Common myeloid progenitor, CD34-positive (primary cell): ENCODE data around the gene LLCFC1.

Experiments
- CTCF ChIA-PET: fragments of 350-600 bp; sonication (Branson Sonifier 250); formaldehyde crosslinking; loops from one replicate; lab custom pipeline; 2021; ENCODE audit warnings: antibody characterized with exemption; lab: Charles Lee
- POLR2A ChIA-PET: fragments of 350-600 bp; sonication (Branson Sonifier 250); formaldehyde crosslinking; loops from one replicate; lab custom pipeline; 2021; ENCODE audit warnings: antibody characterized with exemption; lab: Charles Lee
- DNase-seq, 3 donors: peaks; one replicate each; pipeline versions ENCODE4 v3.0.0 to v3.0.0-alpha.2; 2013
- H3K27ac ChIP-seq, 2 experiments: 1 replicate in 1 of 2; 2 replicates in 1 of 2; pipeline ENCODE4 v1.7.0; 2013; ENCODE audit warnings: inconsistent platforms in 2 of 2, low read length in 2 of 2, mild to moderate bottlenecking in 2 of 2, low read depth in 1 of 2, moderate library complexity in 1 of 2; ENCODE audit not compliant: severe bottlenecking in 2 of 2, insufficient read depth in 1 of 2, poor library complexity in 1 of 2
- H3K27me3 ChIP-seq, 5 experiments: replicated peaks in 2 of 5; 1 replicate in 3 of 5; 2 replicates in 2 of 5; pipeline versions ENCODE4 v1.6.1 to v1.7.0; 2013; ENCODE audit warnings: low read length in 4 of 5, mild to moderate bottlenecking in 2 of 5, moderate library complexity in 2 of 5, inconsistent platforms in 1 of 5; ENCODE audit not compliant: insufficient read depth in 5 of 5, control insufficient read depth in 4 of 5
- H3K36me3 ChIP-seq, 4 experiments: 1 replicate in 2 of 4; 2 replicates in 2 of 4; pipeline versions ENCODE4 v1.6.1 to v1.7.0; 2013; ENCODE audit warnings: low read length in 3 of 4, control low read depth in 1 of 4, mild to moderate bottlenecking in 1 of 4; ENCODE audit not compliant: control insufficient read depth in 4 of 4, insufficient read depth in 4 of 4
- H3K4me1 ChIP-seq, 4 experiments: 1 replicate in 3 of 4; 2 replicates in 1 of 4; pipeline versions ENCODE4 v1.6.1 to v1.7.1; 2013; ENCODE audit warnings: low read length in 3 of 4, mild to moderate bottlenecking in 3 of 4, control low read depth in 1 of 4, inconsistent platforms in 1 of 4, moderate library complexity in 1 of 4; ENCODE audit not compliant: control insufficient read depth in 4 of 4, insufficient read depth in 4 of 4; ENCODE audit errors: control extremely low read depth in 1 of 4
- H3K4me3 ChIP-seq, 7 experiments: 1 replicate in 4 of 7; 2 replicates in 3 of 7; pipeline versions ENCODE4 v1.5.1 to v1.7.0; 2013; ENCODE audit warnings: mild to moderate bottlenecking in 7 of 7, low read length in 6 of 7, moderate library complexity in 6 of 7, inconsistent platforms in 2 of 7, low read depth in 2 of 7, control low read depth in 1 of 7; ENCODE audit not compliant: insufficient read depth in 4 of 7, control insufficient read depth in 1 of 7; ENCODE audit errors: extremely low read depth in 1 of 7
- H3K9me3 ChIP-seq, 5 experiments: 1 replicate in 4 of 5; 2 replicates in 1 of 5; pipeline versions ENCODE4 v1.6.1 to v1.7.1; 2013; ENCODE audit warnings: low read length in 4 of 5, mild to moderate bottlenecking in 2 of 5, inconsistent platforms in 1 of 5, low read depth in 1 of 5, moderate library complexity in 1 of 5; ENCODE audit not compliant: control insufficient read depth in 4 of 5, insufficient read depth in 2 of 5; ENCODE audit errors: control extremely low read depth in 1 of 5
- WGBS: methylation state at CpG from one replicate; pipeline ENCODE4 v1.1.5; 2013; ENCODE audit not compliant: insufficient coverage; 5-methylcytosine and 5-hydroxymethylcytosine counted together

Gene LLCFC1

GRCh38 chr7:142961973-142962926 lies 23.0 kb downstream of the LLCFC1 start, which contains the start of gene KEL:
TSS of gene KEL (minus strand) at chr7:142962363. CDS start at chr7:142962206, 157 bp downstream.
- Histone ChIP-seq H3K4me1 (no peaks in the 10 kb centered on the region), H3K36me3 (no peaks in the 10 kb centered on the region), H3K27ac (peak within 1 kb of the TSS in 1 of 2 experiments; percentile 79), H3K9me3 (no peaks in the 10 kb centered on the region), H3K4me3 (no peak within 1 kb of the TSS), H3K27me3 (peaks cover 0 to 5% (median 0%) of the 10 kb centered on the region in 5 experiments)
- POLR2A ChIA-PET: no interaction called here
- CTCF ChIA-PET: interaction anchor here (1.9 kb wide), 1 partner anchor 9 kb away, joined by 8 read pairs; no protein-coding TSS in a partner anchor
- DNase-seq: peak; percentile 22 to 57 (median 30)
- 89% methylated on average over 7 of the region's 9 CpGs for WGBS

- Histone ChIP-seq H3K9me3 (no peaks in the 10 kb centered on the region), H3K4me3 (no peak overlapping the region), H3K4me1 (no peaks in the 10 kb centered on the region), H3K27me3 (peaks cover 0 to 3% (median 0%) of the 10 kb centered on the region in 5 experiments), H3K36me3 (no peaks in the 10 kb centered on the region), H3K27ac (no peak overlapping the region)
- POLR2A ChIA-PET: no interaction called here
- no peak for DNase-seq
- 100% methylated on average over 1 of the region's 1 CpG for WGBS
- CTCF ChIA-PET: interaction anchor here (1.9 kb wide), 1 partner anchor 10 kb away, joined by 8 read pairs; no protein-coding TSS in a partner anchor
Observed at GRCh38 chr7:142962991-142963390, 23.7 kb downstream of the LLCFC1 start.

- Histone ChIP-seq H3K36me3 (no peaks in the 10 kb centered on the region), H3K4me1 (no peaks in the 10 kb centered on the region), H3K27me3 (peaks cover 0 to 3% (median 0%) of the 10 kb centered on the region in 5 experiments), H3K4me3 (no peak overlapping the region), H3K9me3 (no peaks in the 10 kb centered on the region), H3K27ac (no peak overlapping the region)
- CTCF ChIA-PET: interaction anchor here (2.3 kb wide), 1 partner anchor 8 kb away, joined by 7 read pairs; no protein-coding TSS in a partner anchor
- POLR2A ChIA-PET: no interaction called here
- no peak for DNase-seq
- 100% methylated on average over 1 of the region's 2 CpGs for WGBS
Observed at GRCh38 chr7:142963993-142964392, 24.7 kb downstream of the LLCFC1 start.

- WGBS: no CpG with 5 or more reads among the region's 6 CpGs
- H3K36me3 ChIP-seq: no peaks in the 10 kb centered on the region
- no peaks in the 10 kb centered on the region for H3K4me1 ChIP-seq
- H3K27ac ChIP-seq: no peak overlapping the region
- H3K4me3 ChIP-seq: no peak overlapping the region
- CTCF ChIA-PET: interaction anchor here (2.3 kb wide), 1 partner anchor 9 kb away, joined by 7 read pairs; no protein-coding TSS in a partner anchor
- peaks cover 0 to 3% (median 0%) of the 10 kb centered on the region in 5 experiments for H3K27me3 ChIP-seq
- H3K9me3 ChIP-seq: no peaks in the 10 kb centered on the region
- POLR2A ChIA-PET: no interaction called here
- DNase-seq: no peak
Observed at GRCh38 chr7:142964502-142965246, 25.4 kb downstream of the LLCFC1 start.

GRCh38 chr7:142968229-142968628 lies 28.9 kb downstream of the LLCFC1 start:
- peak in 2 of 3 donors; percentile 28 to 44 for DNase-seq
- POLR2A ChIA-PET: no interaction called here
- Histone ChIP-seq H3K27me3 (peaks cover 0 to 3% (median 0%) of the 10 kb centered on the region in 5 experiments), H3K36me3 (no peaks in the 10 kb centered on the region), H3K9me3 (no peaks in the 10 kb centered on the region), H3K27ac (no peak overlapping the region), H3K4me1 (no peaks in the 10 kb centered on the region), H3K4me3 (no peak overlapping the region)
- CTCF ChIA-PET: no interaction called here
- 100% methylated on average over 1 of the region's 4 CpGs for WGBS

GRCh38 chr7:142969183-142969582 lies 29.9 kb downstream of the LLCFC1 start:
- no peaks in the 10 kb centered on the region for H3K36me3 ChIP-seq
- no peak overlapping the region for H3K4me3 ChIP-seq
- WGBS: 0% methylated on average over 2 of the region's 4 CpGs
- no peak overlapping the region for H3K27ac ChIP-seq
- H3K4me1 ChIP-seq: no peaks in the 10 kb centered on the region
- ChIA-PET POLR2A (no interaction called here), CTCF (interaction anchor here (1.1 kb wide), 1 partner anchor 9 kb away, joined by 4 read pairs; no protein-coding TSS in a partner anchor)
- H3K27me3 ChIP-seq: peaks cover 0 to 3% (median 0%) of the 10 kb centered on the region in 5 experiments
- no peaks in the 10 kb centered on the region for H3K9me3 ChIP-seq
- peak in 1 of 3 donors; percentile 2 for DNase-seq
